SH-SY5Y (cell line): ENCODE results near the gene NAT16.

Experiments
- GATA2 ChIP-seq: IDR thresholded peaks from 2 replicates; pipeline ENCODE4 v1.6.1; 2011; ENCODE audit warnings: mild to moderate bottlenecking, low read depth, low read length
- GATA3 ChIP-seq: IDR thresholded peaks from 2 replicates; pipeline ENCODE4 v1.6.1; 2011; ENCODE audit warnings: low read depth, mild to moderate bottlenecking, low read length, moderate library complexity

The NAT16 gene

DNA sequence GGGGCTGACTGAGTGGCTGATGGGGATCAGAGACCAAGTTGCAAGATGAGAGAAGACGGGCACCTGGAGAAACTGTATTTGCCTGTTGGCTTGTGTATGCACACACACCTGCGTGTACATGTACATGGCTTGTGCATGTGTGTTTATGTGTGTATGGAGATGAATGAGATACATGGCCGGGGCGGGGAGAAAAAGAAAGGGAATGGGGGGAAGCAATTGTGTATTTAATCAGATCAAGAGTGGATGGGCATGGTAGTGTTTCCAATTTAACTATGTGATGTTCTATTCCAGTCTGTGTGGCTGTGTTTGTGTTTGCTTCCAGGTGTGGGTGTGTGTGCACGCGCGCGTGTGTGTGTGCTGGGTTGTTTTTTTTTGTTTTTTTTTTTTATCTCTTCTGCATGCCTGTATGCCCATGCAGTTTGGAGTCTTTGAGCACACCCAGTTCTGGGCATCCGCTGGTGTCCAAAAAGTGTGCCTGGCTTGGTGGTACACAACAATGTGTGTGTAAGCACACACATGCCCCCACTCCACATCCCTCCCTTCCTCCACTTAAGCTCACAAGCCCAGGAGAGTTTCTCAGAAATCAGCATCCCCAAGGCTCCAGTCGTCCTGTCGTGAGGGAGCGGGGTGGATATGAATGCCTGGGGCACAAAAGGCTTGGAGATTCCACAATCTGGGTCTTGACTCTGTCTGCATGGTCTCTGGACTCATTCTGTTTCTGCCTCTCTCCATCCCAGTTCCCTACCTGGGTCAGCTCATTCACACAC is 12.3 kb downstream of the NAT16 start:
- peak; percentile 59 for TF ChIP-seq GATA2
- TF ChIP-seq GATA3, result no peak

DNA sequence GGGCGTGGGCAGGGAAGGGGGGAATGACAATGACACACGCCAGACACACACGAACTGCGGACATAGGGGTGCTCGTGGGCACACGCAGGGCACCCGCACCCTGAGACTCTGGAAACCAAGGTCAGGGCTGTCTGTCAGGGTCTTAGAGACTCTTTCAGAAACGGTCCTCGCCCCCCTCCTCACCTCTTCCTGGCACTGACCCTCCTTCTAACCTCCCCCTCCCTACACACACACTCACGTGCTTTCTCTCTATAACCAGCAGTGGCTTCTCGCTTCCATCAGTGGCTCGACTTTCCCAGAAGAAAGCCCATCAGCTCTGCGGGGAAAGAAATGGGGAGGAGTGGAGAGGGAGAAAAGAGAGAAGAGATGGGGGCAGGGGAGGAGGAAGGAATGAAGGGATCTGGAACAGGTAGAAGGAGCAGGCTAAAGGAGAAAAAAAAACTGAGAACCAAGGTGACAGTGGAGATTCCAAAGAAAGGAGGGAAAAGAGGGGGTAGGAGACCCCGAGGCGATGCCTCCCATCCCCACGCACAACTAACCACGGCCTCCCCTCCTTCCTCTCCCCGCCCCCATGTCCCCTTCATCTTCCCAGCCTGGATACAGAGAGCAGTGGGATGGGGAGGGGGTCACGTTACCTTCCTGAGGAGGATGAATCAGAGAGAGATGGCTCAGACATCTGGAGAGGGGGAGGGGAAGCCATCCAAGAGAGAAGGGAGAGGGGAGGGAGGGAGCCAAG is 13.0 kb downstream of the NAT16 start:
- TF ChIP-seq GATA2 (no peak), GATA3 (no peak)

DNA sequence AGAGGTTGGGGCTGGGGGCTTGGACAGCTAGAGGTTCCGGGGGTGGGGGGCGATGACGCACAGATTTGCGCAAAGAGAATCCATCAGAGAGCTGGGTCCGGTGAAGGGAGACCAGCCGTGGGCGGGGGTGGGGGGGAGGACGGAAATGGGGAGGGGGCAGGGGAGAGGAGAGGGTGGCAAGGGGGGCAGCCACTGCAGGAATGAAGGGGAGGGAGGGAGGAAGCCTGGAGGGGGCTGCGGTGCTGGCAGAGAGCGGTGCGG is 13.5 kb downstream of the NAT16 start:
- no peak for TF ChIP-seq GATA3
- no peak for TF ChIP-seq GATA2

DNA sequence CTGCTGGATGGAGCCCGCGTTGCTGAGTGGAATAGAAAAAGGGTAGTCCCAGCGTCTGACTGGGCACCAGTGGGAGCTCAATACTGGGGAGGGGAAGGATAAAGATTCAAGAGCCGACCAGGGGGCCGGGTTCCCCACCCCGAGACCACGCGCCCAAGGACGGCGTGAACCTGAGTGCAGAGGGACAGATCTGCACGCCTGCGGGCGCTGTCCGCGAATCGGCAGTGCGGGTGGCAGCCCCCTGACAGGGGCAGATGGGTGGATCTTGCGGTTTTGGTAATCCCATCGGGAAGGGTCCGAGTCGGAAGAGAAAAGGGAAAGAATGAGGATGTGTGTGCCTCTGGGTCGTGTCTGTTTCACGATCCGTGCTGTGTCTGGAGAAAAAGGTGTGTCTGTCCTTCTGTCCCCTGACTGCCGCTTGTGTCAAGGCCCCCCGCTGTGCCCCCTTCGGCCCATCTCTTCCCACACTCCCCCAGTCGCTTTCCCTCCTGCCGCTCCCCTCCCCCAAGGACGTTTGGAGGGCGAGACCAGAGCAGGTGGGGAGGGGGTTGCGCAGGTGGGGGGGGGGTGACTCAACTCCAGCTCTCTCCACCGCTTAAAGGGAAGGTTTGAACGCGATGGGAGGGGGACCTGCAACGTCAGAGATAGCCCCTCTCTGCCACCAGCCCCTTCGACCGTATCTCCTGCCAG is 14.0 kb downstream of the NAT16 start:
- no peak for TF ChIP-seq GATA3
- no peak for TF ChIP-seq GATA2

DNA sequence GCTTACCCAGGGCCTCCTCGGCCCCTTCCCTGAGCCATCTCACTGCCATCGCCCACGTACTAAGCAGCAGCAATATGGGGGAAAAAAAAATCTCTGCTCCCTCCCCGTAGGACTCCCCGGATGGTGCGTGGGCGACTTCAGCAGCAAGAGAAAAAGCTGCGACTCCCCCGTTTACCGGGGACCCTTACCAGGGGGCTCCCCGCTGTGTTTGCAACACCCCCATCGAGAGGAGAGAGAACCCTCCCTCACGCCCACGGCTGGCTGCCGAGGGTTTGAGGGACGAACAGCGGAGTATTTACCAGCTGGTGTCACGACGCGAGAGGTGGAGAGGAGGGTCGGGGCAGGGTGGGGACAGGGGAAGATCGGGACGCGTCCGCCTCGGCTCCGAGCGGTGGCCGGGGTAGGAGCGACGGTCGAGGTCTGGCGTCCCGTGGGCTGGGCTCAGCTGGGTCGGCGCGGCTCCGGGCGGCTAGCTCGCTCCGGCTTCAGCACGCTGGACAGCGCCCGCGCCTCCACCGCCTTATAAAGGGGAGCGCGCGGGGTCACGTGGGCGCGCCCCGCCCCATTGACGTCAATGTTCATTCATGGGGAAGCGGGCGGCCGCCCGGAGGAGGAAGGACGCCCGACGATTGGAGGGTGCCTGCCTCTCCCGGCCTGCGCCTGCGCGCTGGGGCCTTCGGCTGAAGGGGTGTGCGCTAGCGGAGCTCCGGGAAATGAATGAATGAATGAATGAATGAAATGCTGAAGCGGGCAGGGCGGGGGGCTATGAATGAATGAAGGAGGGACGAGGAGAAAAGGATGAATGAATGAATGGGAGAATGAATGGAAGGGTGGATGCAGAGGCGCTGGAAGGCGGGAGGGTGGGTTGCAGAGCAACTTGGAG is 14.8 kb downstream of the NAT16 start, which contains the start of gene VGF:
VGF (minus strand) TSS at position 495 of the 883 bp plus-strand sequence. CDS start 726 bp downstream, outside the sequence.
- TF ChIP-seq GATA2, result no peak
- no peak for TF ChIP-seq GATA3

DNA sequence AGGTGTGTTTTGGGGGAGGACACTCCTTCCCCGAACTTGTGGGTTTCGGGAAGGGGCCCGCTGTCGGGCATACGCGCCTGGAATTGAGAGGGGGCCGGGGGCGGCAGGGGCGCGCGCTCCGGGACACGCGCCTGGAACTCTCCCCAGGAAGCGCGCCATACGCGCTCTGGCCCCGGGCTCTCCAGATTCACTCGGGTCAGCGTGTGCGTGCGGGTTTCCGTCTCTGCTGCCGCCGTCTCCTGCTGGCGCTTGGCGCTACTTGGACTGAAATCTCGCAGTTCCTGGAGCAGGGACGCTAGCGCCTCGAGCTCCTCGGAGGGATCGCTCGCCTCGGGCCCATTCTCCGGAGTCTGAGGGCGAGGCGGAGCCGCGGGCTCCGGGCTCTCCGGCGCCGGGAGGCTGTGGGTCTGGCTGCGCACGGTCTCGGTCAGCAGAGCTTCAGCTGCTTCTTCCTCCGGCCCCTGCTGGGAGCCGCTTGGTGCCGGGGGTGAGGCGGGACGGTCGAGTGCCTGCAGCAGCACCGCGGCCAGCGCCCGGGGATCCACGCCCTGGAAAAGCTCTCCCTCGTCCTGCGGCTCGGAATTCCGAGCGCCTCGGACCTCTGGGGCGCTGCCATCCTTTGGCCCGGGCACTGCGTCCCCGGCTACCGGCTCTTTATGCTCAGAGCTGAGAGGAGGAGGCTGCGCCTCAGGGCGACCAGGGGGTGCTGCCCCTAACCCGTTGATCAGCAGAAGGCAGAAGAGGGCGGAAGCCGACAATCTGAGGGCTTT is 15.8 kb downstream of the NAT16 start:
- TF ChIP-seq GATA3 (no peak), GATA2 (no peak)

DNA sequence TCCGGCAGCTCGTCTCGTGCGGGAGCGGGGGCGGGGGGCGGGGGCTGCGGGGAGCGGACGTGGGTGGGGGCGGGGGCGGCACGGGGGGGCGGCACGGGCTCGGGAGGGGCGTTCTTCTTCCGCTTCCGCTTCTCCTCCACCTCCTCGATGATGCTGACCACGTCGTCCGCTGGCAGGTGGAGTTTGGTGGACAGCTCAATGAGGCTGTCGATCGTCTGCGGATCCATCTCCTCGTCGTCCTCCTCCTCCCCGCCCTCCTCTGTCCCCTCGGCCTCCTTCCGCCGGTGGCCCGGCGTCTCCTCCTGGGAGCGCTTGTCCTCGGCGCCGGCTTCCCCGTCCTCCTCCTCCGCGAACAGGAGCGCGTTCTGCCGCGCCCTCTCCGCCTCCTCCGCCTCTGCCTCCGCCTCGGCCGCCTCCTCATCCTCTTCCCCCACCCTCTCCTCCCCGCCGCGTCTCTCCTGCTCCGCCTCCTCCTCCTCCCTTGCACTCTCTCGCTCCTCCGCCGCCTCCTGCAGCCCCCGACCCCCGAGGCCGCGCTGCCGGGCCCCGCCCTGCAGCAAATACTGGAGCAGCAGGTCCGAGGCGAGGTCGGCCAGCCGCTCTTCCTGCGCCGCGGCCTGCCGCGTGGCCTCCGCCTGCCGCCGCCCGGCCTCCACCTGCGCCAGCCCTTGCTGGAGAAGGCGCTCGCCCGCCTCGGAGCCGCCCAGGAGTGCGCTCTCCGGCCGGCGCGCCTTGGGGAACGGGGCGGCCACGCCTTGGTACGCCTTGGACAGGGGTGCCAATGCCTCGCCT is 16.6 kb downstream of the NAT16 start:
- TF ChIP-seq GATA2 (no peak), GATA3 (no peak)

DNA sequence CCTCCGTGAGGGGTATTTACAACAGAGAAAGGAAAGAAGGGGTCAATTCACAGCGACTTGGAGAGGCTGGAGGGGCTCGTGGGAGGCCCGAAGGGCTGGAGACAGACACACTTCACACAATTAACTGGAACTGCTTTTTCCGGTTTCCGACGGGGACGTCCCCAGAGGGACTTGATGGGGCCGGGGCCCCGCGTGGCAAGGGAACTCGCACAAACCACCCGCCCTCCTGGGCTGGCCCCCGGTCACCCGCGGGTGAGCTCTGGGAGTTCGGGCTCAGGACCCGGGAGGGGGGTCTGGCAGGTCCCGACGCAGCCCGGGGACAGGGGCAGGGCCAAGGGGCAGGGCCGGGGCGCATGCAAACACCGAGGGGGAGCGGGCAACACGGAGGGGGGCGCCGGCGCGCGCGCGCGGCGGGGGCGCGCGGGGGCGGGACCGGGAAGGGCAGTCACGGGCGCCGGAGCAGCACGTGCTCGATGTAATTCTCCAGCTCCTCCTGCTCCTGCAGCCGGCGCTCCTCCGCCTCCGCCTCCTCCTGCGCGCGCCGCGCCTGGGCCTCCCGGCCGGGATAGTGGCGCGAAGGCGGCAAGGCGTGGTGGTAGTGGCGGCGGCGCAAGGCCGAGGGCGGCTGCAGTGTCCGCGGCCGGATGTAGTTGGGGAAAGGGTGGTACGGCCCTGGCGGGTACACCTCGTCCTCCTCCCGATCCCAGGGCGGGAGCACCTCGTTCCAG is 17.4 kb downstream of the NAT16 start:
- TF ChIP-seq GATA2, result no peak
- no peak for TF ChIP-seq GATA3

DNA sequence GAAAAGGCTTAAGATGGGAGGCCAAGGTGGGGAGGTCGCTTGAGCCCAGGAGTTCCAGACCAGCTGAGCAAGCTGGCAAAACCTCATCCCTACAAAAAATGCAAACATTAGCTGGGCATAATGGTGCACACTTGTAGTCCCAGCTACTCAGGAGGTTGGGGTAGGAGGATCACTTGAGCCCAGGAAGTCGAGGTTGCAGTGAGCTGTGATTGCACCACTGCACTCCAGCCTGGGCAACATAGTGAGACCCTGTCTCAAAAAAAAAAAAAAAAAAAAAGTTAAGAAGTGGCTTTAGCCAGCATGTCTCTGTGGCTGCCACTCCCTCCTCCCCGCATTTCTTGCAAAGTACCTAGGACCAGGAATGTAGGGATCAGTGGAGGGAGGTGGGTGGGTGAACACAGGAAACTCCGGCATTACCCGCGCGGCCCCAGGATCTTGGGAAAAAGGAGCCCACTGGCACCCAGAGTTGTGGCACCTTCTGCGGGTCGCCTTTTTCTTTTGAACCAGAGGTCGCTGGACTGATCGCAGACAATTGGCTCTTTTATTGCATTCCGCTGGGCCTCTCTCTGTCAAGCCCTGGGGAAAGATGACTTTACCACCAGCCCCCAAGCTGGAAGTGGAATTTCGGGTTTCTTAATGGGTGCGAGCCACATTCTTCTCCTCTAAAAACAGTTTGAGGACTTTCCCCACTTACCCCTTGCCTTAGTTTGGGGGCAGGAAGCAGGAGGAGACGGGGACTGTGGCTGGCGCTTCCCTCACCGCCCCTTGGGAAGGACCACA is 18.2 kb downstream of the NAT16 start:
- no peak for TF ChIP-seq GATA3
- TF ChIP-seq GATA2, result no peak

DNA sequence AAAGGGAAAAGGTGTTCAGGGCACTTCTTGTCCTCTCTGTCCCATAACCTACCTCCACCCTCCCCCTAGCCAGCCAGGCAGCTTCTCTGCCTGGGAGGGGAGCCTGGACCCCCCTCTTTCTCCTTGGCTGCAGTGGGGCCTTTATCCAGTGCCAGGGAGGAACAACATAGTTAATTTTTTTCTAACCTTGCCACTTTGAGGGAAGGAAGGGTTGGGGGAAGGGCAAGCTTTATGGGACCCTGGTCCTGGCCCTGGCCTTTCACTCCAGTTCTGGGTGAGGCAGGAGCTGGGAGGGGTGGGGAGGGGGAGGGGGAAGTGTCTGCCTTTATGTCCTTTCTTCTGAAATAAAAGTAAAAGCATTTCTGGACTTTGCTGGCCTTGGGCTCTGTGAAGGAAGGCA is 19.2 kb downstream of the NAT16 start:
- TF ChIP-seq GATA3 (no peak), GATA2 (no peak)

DNA sequence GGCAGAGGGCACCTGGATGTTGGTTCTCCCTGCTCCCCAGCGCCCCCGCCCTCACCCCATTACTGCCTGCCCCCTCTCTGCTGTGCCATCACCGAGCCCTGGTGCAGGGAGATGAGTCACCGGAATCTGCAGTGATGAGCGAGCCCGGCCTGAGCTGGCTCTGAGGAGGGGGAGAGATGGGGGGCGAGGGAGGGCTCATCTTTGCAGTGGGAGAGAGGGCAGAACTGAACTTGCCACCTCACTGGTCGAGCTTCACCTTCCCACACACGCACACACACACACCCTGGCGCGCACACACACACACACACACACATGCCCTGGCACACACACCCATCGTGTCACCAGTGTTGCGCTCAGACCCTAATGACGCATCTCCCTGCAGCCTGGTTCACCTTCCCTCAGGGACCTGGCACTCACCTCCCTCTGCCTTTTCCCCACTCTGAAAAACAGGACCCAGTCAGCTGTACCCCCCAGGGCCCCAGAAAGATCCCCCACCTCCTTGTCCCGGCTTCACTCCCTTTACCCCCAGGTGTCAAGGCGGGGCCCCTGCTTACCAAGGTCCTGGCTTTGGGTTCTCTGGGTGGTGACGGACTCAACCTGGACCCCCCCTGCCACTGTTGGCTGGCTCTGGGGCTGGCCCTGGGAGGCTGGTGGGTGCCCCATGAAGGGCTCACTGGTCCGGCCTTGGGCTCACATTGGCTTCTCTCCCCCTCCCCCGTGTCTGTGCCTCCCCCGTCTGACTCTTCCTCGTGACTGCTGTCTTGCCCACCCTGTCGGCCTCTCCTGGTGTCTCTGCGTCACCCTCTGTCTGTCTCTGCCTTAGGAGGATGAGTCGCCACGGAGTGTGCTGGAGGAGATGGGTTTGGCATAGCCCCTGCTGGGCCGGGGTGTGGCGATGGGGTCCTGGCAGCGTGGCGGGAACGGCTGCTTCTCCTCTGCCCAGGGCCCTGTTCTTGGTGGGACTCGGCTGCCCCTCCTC is 20.1 kb downstream of the NAT16 start:
- TF ChIP-seq GATA3, result no peak
- no peak for TF ChIP-seq GATA2
